GM12872 (cell line): ENCODE results near the gene SPG11.

Source experiments
- CTCF ChIP-seq: IDR thresholded peaks from 3 replicates; pipeline ENCODE4 v1.5.1; 2011; ENCODE audit warnings: low read depth, mild to moderate bottlenecking, low read length, moderate library complexity; ENCODE audit not compliant: insufficient read depth

SPG11 gene

GRCh38 chr15:44692659-44693058 lies 29.2 kb upstream of the SPG11 start:
- no peak for TF ChIP-seq CTCF

GRCh38 chr15:44682211-44682610 lies 18.7 kb upstream of the SPG11 start:
- no peak for TF ChIP-seq CTCF

- TF ChIP-seq CTCF = no peak
Measured at GRCh38 chr15:44676676-44677075, 13.2 kb upstream of the SPG11 start.

GRCh38 chr15:44675911-44676310 lies 12.4 kb upstream of the SPG11 start:
- TF ChIP-seq CTCF = no peak

GRCh38 chr15:44673639-44674038 lies 10.2 kb upstream of the SPG11 start:
- TF ChIP-seq CTCF = no peak

GRCh38 chr15:44670087-44670950 lies 6.9 kb upstream of the SPG11 start:
- no peak for TF ChIP-seq CTCF

- TF ChIP-seq CTCF = no peak
Measured at GRCh38 chr15:44668921-44669320, 5.5 kb upstream of the SPG11 start.
